GM23338 (cell line): ENCODE data around the gene SLC35G2. TPM values are rescaled to one million over a fixed set of nuclear protein-coding genes. Genes with fewer than 3 reads are reported as not detected.

Experiments used
- ATAC-seq: fragments of 200-7000 bp; cut with Tn5 transposase; 3 replicates; pipeline ENCODE4 v1.9.1; 2020
- DNase-seq: peaks from one replicate; pipeline ENCODE4 v3.0.0-alpha.2; 2015; ENCODE audit warnings: low spot score
- H2AFZ ChIP-seq: fragments of 200-600 bp; sonication (generic); 2 replicates; pipeline ENCODE4 v1.8.0; 2016; ENCODE audit warnings: antibody characterized with exemption, mild to moderate bottlenecking, moderate library complexity
- H3F3A ChIP-seq: fragments of 200-600 bp; sonication (generic); replicated peaks from 2 replicates; pipeline ENCODE4 v1.8.0; 2017; ENCODE audit warnings: antibody characterized with exemption, mixed run types, low read depth
- H3K27ac ChIP-seq: fragments of 200-600 bp; sonication (generic); 2 replicates; pipeline ENCODE4 v1.6.1; 2016; ENCODE audit warnings: low read depth
- H3K27me3 ChIP-seq: fragments of 200-600 bp; sonication (generic); 2 replicates; pipeline ENCODE4 v1.8.0; 2016; ENCODE audit warnings: mild to moderate bottlenecking, mixed run types, moderate library complexity; ENCODE audit not compliant: insufficient read depth
- H3K36me3 ChIP-seq: fragments of 200-600 bp; sonication (generic); 2 replicates; pipeline ENCODE4 v1.8.0; 2016; ENCODE audit warnings: mild to moderate bottlenecking; ENCODE audit not compliant: insufficient read depth
- H3K4me1 ChIP-seq: fragments of 200-600 bp; sonication (generic); 2 replicates; pipeline ENCODE4 v1.8.0; 2016; ENCODE audit warnings: mild to moderate bottlenecking, moderate library complexity; ENCODE audit not compliant: insufficient read depth
- H3K4me2 ChIP-seq: fragments of 200-600 bp; sonication (generic); 2 replicates; pipeline ENCODE4 v1.7.1; 2017; ENCODE audit warnings: mixed run types
- H3K4me3 ChIP-seq: fragments of 200-600 bp; sonication (generic); 2 replicates; pipeline ENCODE4 v1.6.1; 2016; ENCODE audit warnings: mixed run types
- H3K79me2 ChIP-seq: fragments of 200-600 bp; sonication (generic); replicated peaks from 2 replicates; pipeline ENCODE4 v1.8.0; 2017; ENCODE audit warnings: mild to moderate bottlenecking; ENCODE audit not compliant: insufficient read depth
- H3K9me2 ChIP-seq: fragments of 200-600 bp; sonication (generic); 2 replicates; pipeline ENCODE4 v1.8.0; 2017; ENCODE audit not compliant: insufficient read depth
- H4K20me1 ChIP-seq: fragments of 200-600 bp; sonication (generic); replicated peaks from 2 replicates; pipeline ENCODE4 v1.8.0; 2017; ENCODE audit warnings: mild to moderate bottlenecking; ENCODE audit not compliant: insufficient read depth
- H3K27ac Mint-ChIP-seq: 2 replicates; pipeline ENCODE4 v1.8.0; 2020; ENCODE audit warnings: inconsistent platforms, mild to moderate bottlenecking, moderate library complexity, mixed read lengths
- H3K27me3 Mint-ChIP-seq: 3 replicates; pipeline ENCODE4 v1.8.0; 2022; ENCODE audit warnings: low read depth, mild to moderate bottlenecking, moderate library complexity, mixed read lengths, inconsistent platforms; ENCODE audit not compliant: insufficient read depth, poor library complexity
- H3K36me3 Mint-ChIP-seq: 3 replicates; pipeline ENCODE4 v1.8.0; 2021; ENCODE audit warnings: low read depth, mild to moderate bottlenecking, inconsistent platforms, moderate library complexity, mixed read lengths
- H3K4me1 Mint-ChIP-seq: 3 replicates; pipeline ENCODE4 v1.8.0; 2020; ENCODE audit warnings: mild to moderate bottlenecking, inconsistent platforms, mixed read lengths
- H3K4me3 Mint-ChIP-seq: 3 replicates; pipeline ENCODE4 v1.8.0; 2021; ENCODE audit warnings: moderate library complexity, mild to moderate bottlenecking, inconsistent platforms, mixed read lengths
- H3K9me3 Mint-ChIP-seq: 3 replicates; pipeline ENCODE4 v1.8.0; 2020; ENCODE audit warnings: moderate library complexity, mild to moderate bottlenecking, inconsistent platforms, mixed read lengths
- ETS1 ChIP-seq: IDR thresholded peaks from 2 replicates; pipeline ENCODE4 v1.6.1; 2016; ENCODE audit warnings: antibody characterized with exemption
- EZH2 ChIP-seq: fragments of 200-600 bp; sonication (generic); IDR thresholded peaks from one replicate; pipeline ENCODE4 v1.8.0; 2017; ENCODE audit warnings: antibody characterized with exemption, mild to moderate bottlenecking, low read depth; ENCODE audit not compliant: unreplicated experiment
- EZH2phosphoT487 ChIP-seq: fragments of 200-600 bp; sonication (generic); IDR thresholded peaks from one replicate; pipeline ENCODE4 v1.8.1; 2018; ENCODE audit warnings: antibody characterized with exemption; ENCODE audit not compliant: unreplicated experiment
- JUNB ChIP-seq: IDR thresholded peaks from one replicate; pipeline ENCODE4 v1.6.1; 2016; ENCODE audit warnings: antibody characterized with exemption; ENCODE audit not compliant: unreplicated experiment
- POLR2AphosphoS5 ChIP-seq: IDR thresholded peaks from 2 replicates; pipeline ENCODE4 v1.6.1; 2016; ENCODE audit warnings: antibody characterized with exemption, low read depth
- REST ChIP-seq: IDR thresholded peaks from one replicate; pipeline ENCODE4 v1.6.1; 2018; ENCODE audit warnings: antibody characterized with exemption; ENCODE audit not compliant: unreplicated experiment
- ZNF114 ChIP-seq: fragments of 250-450 bp; sonication (Bioruptor Pico); IDR thresholded peaks from 2 replicates; pipeline ENCODE4 v1.5.0; 2020; ENCODE audit warnings: mild to moderate bottlenecking, moderate library complexity
- ZNF331 ChIP-seq: fragments of 250-450 bp; sonication (Bioruptor Pico); IDR thresholded peaks from 2 replicates; pipeline ENCODE4 v1.5.0; 2020; ENCODE audit warnings: low read depth, mild to moderate bottlenecking, moderate library complexity
- ZNF462 ChIP-seq: fragments of 250-450 bp; sonication (Bioruptor Pico); IDR thresholded peaks from 2 replicates; pipeline ENCODE4 v1.5.0; 2020; ENCODE audit warnings: mild to moderate bottlenecking, moderate library complexity
- polyA plus RNA-seq: library from polyadenylated mRNA; unstranded; fragments of >200 nt; fragmentation: Nextera tagmentation; extraction: Ambion mirVana; gene quantifications from 2 replicates; pipeline ENCODE4 v1.2.1, GENCODE V29; 2016
- total RNA-seq: library from RNA; depleted of rRNA; stranded (reverse); fragments of >200 nt; shearing (Covaris generic); gene quantifications from 2 replicates; pipeline ENCODE4 v1.2.3, GENCODE V29; 2014

Gene SLC35G2
- total and polyA plus RNA-seq, 2 experiments from 2014 or later, result 6.8 to 8.8 TPM

GRCh38 chr3:136898954-136899353, 80.0 kb downstream of the SLC35G2 start:
- Histone ChIP-seq H4K20me1 (peaks cover 4% of the 10 kb centered on the region), H3K27me3 (no peaks in the 10 kb centered on the region), H3K4me2 (no peak overlapping the region), H3K27ac (no peak overlapping the region; the same call in 1 of the 2 replicates), H3K79me2 (peaks cover 100% of the 10 kb centered on the region), H2AFZ (no peak overlapping the region), H3K36me3 (no peaks in the 10 kb centered on the region), H3K4me1 (peaks cover 65% of the 10 kb centered on the region), H3K4me3 (no peak overlapping the region), H3F3A (no peaks in the 10 kb centered on the region), H3K9me2 (no peaks in the 10 kb centered on the region)
- Mint-ChIP-seq H3K27me3 (peaks cover 3% of the 10 kb centered on the region), H3K4me3 (no peak overlapping the region), H3K4me1 (peaks cover 57% of the 10 kb centered on the region), H3K27ac (no peak overlapping the region), H3K9me3 (no peaks in the 10 kb centered on the region; the same call in 2 of the 3 replicates), H3K36me3 (peaks cover 12% of the 10 kb centered on the region)
- no peak for TF ChIP-seq ZNF462 (CRISPR knock-in tag)
- TF ChIP-seq ETS1, result no peak
- no peak for TF ChIP-seq ZNF331
- no peak for TF ChIP-seq POLR2AphosphoS5
- no peak for TF ChIP-seq EZH2
- TF ChIP-seq JUNB, result no peak
- no peak for TF ChIP-seq ZNF114 (CRISPR knock-in tag)
- TF ChIP-seq REST, result no peak
- TF ChIP-seq EZH2phosphoT487, result no peak
- ATAC-seq (peak; percentile 46; the same call in 2 of the 3 replicates), DNase-seq (no peak)
